GM21529 (cell line): Measurements from ENCODE around the gene NRSN2.
"Not testable (repeated sequence)": the region's sequence is repeated elsewhere in the genome, so short reads cannot be mapped to it uniquely, and the experiment has no call there.

Experiments
- ATAC-seq: cut with Tn5 transposase; IDR thresholded peaks from one replicate; pipeline ENCODE4 v1.9.1; 2021; ENCODE audit not compliant: unreplicated experiment

The NRSN2 gene

GRCh38 chr20:353166-353565 lies 6.3 kb downstream of the NRSN2 start:
- ATAC-seq = no peak

GRCh38 chr20:354298-354977 lies 7.5 kb downstream of the NRSN2 start:
- ATAC-seq = peak; percentile 97

GRCh38 chr20:356154-356553 lies 9.2 kb downstream of the NRSN2 start:
- ATAC-seq = not testable (repeated sequence)

- no peak for ATAC-seq
Observed at GRCh38 chr20:356745-357144, 9.8 kb downstream of the NRSN2 start.

- ATAC-seq = no peak
Observed at GRCh38 chr20:358891-359555, 12.1 kb downstream of the NRSN2 start.

GRCh38 chr20:361561-361960 lies 14.7 kb downstream of the NRSN2 start:
- peak; percentile 55 for ATAC-seq

- ATAC-seq = peak; percentile 55
Observed at GRCh38 chr20:362271-363254, 15.7 kb downstream of the NRSN2 start.

GRCh38 chr20:363319-364078 lies 16.6 kb downstream of the NRSN2 start:
- no peak for ATAC-seq

- no peak for ATAC-seq
Observed at GRCh38 chr20:364905-365794, 18.2 kb downstream of the NRSN2 start.

- ATAC-seq = no peak
Observed at GRCh38 chr20:366041-366718, 19.3 kb downstream of the NRSN2 start.

GRCh38 chr20:366719-367485 lies 20.0 kb downstream of the NRSN2 start:
- ATAC-seq = no peak

GRCh38 chr20:367486-367887 lies 20.6 kb downstream of the NRSN2 start:
- ATAC-seq = no peak

- ATAC-seq = no peak
Observed at GRCh38 chr20:368915-369314, 22.0 kb downstream of the NRSN2 start.

- no peak for ATAC-seq
Observed at GRCh38 chr20:370151-370600, 23.3 kb downstream of the NRSN2 start.

- ATAC-seq = no peak
Observed at GRCh38 chr20:370977-371754, 24.3 kb downstream of the NRSN2 start.

- no peak for ATAC-seq
Observed at GRCh38 chr20:371755-372542, 25.0 kb downstream of the NRSN2 start.

GRCh38 chr20:372543-373082 lies 25.7 kb downstream of the NRSN2 start:
- ATAC-seq = not testable (repeated sequence)
